Activated CD4-positive, alpha-beta T cell treated with anti-CD3 and anti-CD28 coated beads, Interleukin-2, amount 50 U/mL, for 4 hours (primary cell): ENCODE data around the gene CORO1C.

Experiments
- DNase-seq, 2 experiments: peaks; one replicate each; pipeline ENCODE4 v3.0.0-alpha.2; 2020

Gene CORO1C

DNA sequence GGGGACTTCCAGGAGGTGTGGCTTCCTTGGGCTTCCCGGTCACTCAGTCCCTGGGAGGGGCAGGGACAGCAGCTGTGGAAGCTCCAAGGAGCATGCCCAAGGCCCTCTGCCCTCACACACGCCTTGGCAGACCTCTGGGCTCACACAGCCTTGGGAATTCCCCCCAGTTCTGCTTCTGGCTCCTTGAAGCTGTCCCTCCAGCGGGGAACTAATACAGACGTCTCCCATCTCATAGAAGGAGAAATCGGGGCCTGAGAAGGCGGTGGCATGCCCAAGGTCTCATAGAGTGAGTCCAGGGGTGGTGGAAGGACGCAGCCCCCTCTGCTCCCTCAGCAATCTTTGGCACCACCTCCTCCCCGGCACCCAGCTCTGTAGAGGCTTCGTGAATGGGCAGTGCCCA is 117.8 kb downstream of the CORO1C start:
- no peak for DNase-seq

DNA sequence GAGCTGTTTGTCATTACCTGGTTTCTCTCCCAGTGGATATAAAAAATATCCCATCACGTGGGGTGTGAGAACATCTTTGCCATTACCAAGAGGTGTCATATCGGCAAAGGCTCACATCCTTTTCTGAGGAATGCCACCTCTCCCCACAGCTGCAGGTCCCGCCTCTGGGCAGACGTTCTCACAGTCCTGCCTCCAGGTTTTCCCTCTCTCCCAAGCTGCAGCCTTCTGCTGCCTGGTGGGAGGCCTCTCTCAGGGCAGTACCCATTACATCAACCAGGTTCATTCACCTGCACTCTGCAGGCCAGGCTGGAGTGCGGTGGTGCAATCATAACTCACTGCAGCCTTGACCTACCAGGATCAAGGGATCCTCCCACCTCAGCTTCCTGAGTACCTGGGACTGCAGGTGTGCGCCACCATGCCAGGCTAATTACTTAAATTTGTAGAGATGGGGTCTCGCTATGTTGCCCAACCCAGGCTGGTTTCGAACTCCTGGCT is 118.5 kb downstream of the CORO1C start:
- DNase-seq = no peak

DNA sequence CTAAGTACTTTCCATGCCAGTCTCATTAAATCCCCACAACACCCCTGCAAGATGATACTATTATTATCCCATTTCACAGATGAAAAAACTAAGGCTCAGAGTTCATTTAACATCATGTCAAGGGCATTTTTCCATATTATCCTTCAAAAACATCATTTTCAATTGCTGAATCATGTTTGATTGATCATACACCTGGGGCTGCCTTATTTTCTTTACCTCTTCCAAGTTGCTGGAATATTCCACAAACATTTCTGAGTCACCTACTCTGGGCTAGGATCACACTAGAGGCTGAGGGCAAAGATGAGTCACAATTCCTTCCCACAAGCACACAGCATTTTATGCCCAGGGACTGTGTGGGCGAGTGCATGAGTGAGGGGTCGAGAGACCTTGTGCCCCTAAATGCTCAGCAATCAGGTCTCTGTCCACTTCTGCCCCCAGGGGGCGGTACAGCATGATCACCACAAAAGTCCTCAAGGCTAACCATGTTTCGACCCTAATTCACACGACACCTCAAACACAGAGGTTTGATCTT is 119.4 kb downstream of the CORO1C start:
- DNase-seq = peak; percentile 52 to 57

DNA sequence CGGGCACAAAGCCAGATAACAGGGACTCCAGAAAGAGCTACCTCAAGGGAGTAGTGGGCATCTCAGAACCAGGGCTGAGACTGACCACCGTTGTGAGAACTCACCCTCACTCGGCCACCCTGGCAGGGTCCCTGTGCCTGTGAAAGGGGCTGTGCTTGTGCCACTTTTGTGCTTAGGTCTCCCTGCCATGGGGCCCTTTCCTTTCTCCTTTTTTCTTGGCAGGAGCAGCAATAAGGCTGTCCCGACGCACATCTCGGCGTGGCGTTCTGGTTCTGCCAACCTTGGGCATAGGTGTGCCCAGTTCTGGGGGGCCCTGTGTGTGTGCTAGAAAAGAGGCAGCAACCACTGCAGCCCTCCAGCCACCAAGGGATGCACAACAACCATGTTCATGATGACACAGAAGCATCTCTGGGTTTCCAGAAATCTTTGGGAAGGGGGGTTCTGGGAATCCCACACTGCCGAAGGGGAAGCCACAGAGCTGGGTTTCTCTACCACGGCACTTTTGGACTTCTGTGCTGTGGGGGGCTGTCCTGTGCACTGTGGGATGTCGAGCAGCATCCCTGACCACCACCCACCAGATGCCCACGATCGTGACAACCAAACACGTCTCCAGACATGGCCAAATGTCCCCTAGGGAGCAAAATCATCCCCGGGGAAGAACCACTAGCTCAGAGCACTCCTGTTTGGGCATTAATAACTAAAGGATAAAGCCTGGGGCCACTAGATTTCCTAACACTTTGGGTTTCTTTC is 120.3 kb downstream of the CORO1C start:
- DNase-seq = no peak

DNA sequence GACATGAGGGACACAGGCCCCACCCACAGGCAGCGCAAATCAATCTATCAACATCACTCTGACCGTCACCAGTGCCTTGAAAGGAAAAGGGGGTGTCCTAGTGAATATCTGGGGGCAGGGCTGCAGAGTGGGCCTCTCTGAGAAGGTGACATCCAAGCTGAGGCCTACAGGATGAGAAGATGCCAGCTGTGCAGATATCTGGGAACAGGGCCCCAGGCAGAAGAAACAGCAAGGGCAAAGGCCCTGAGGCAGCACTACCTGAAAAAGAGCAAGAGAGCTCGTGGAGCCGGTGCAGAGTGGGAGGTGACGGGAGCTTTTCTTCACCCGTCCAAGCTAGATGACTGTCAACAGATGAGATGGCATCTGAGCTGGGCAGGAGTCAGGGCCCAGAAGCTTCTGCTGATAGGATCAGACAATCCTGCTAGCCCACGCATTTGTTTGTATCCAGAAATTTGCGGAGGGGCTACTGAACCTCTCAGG is 120.9 kb downstream of the CORO1C start:
- no peak for DNase-seq

DNA sequence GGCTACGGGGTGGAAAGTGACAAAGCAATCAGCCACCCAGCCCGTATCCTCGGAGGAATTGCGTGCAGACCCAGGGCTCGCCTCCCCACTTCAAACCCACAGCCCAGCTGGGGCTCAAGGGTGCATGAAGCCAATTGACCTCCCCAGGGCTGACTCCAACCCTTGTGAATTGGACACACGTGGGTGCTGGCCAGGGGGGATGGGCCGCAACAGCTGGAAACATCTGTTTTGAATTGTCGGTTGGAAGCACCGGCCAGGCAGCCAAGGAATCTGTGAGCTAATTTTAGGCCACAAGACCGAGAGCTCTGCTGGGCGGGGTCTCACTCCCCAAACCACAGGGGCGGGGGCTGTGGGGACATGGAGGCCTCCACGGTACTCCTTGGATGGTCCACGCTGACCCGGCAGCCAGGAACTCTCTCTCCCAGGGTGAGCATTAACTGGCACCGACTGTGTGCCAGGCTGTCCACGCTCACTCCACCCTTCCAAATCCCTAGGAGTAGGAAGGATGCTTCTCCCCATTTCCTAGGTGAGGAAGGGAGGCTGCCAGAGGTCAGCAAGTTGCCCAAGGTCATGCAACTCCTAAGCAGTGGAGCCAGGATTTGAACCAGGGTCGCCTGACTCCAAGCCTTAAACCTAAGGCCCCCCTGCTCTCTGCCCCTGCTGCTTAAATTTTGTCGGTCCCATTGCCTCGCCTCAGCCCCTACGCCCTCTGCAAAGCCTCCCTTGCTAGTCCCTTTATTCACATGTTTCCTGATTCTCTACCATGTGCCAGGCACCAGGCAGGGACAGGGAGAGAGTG is 121.6 kb downstream of the CORO1C start:
- no peak for DNase-seq

DNA sequence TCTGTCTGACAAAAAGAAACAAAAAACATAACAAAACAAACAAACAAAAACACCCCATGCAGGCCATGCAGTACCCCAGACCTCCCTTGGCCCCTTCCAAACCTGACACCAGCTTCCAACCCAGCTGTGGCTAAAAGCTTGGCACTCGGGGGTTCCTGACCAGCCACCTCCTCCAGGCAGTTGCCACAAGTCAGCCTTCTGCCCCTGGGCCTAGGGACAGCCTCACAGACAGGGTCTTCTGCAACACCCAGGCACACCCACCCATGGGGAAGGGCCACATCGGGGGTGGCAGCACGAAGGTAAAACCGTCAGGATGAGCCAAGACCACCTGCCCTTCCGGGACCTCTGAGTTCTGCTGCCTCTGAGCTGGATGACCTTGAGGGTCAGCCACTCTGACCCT is 122.7 kb downstream of the CORO1C start:
- no peak for DNase-seq

DNA sequence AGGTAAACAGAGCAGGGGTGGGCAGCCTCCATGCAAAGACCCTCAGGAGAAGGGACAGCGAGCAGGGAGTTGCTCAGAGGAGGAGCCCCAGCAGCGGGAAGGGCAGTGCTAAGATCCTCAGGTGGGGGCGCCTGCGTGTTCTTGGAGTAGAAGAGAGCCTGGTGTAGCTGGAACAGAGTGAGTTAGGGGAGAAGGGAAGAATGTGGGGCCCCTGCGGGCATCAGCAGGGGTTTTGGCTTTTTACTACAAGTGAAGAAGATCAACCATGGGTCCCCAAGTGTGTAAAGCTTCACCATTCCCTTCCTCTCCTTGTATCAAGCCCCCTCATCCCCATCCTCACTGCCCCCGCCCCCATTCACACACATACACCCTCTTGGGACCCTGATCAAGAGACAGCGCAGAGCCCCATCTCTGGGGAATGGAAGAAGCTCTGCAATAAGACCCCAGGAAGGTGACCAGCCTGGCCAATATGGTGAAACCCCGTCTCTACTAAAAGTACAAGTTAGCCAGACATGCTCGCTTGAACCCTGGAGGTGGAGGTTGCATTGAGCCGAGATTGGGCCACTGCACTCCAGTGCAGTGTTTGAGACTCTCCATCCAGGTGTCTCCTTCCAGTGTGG is 123.2 kb downstream of the CORO1C start:
- DNase-seq = no peak

DNA sequence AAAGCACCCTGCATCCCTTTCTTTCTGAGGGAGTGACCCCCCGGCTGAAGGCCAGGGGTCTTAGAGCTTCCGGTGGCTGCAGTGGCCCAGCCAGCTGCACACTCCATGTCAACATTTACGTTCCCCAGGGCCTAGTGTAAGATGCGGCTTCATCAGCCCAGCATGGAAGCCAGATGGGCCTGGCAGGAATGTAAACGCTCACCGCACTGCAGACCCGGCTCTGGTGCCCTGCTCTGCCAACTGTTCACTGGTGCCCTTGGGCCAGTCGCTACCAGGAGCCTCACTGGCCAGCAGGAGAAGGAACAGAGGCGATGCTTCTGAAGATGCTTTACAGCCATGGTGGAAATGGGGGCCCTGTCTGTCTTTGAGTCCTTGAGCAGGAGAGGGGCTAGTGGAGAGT is 124.8 kb downstream of the CORO1C start:
- no peak for DNase-seq

DNA sequence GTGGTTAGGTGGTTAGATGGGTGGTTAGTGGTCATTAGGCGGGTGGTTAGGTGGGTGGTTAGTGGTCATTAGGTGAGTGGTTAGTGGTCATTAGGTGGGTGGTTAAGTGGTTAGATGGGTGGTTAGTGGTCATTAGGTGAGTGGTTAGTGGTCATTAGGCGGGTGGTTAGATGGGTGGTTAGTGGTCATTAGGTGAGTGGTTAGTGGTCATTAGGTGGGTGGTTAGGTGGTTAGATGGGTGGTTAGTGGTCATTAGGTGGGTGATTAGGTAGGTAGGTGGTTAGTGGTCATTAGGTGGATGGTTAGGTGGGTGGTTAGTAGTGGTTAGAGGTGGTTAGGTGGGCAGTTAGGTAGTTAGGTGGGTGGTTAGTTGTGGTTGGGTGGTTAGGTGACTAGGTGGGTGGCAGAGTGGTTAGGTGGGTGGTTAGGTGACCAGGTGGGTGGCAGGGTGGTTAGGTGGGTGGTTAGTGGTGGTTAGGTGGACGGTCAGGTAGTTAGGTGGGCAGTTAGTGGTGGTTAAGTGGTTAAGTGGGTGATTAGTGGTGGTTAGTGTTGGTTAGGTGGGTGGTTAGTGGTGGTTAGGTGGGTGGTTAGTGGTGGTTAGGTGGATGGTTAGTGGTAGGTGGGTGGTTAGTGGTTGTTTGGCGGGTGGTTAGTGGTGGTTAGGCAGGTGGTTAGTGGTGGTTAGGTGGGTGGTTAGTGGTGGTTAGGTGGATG is 125.5 kb downstream of the CORO1C start:
- no peak for DNase-seq

DNA sequence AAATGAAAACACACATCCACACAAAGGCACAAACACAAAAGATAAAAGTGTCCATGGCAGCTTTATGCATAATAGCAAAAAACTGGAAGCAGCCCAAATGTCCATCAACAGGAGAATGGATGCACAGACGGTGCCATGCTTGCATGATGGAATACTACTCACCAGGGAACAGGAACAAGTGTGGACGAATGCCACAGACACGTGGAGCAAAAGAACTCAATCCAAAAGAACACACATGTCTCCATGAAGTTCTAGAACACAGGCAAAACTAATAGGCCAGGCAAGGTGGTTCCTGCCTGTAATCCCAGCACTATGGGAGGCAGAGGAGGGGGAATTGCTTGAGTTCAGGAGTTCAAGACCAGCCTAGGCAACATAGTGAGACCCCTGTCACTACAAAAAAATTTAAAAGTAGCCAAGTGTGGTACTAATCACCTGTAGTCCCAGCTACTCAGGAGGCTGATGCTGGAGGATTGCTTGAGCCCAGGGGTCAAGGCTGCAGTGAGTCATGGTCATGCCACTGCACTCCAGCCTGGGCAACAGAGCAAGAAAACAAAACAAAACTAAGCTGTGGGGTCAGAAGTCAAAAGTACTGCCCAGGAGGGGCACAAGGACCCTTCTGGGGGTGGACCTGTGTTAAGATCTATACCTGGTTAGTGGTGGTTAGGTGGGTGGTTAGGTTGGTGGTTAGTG is 126.2 kb downstream of the CORO1C start:
- DNase-seq = no peak

DNA sequence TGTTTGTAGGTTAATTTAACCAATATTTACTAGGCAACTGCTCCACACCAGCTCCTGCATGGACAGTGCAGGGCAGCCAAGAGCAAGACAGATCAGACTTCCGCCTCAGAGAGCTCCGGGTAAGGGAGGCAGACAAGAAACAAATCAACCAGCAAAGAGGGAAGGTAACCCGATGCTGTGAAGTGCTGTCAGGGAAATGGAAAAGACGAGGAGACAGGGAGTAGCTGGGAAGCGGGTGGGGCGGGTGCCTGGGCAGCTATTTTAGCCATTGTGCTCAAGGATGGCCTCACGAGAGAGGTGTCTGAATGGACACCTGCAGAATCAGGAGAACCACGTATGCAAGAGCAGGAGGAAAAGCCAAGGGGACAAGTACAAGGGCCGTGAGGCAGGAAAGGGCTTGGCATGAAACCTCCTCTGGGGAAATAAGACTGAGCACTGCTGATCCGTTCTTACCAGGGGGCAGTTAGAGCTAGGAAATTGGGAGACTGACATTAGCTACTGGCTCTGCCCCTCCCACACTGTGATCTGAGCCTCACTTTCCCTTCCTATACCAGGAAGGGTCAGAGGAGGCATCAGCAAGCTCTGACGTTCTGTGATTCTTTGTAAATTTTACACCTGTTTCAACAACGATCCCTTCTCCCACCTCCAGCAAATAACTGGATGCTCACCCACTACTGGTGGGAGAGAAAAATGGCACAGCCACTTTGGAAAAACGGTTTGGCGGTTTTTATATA is 126.9 kb downstream of the CORO1C start:
- no peak for DNase-seq

DNA sequence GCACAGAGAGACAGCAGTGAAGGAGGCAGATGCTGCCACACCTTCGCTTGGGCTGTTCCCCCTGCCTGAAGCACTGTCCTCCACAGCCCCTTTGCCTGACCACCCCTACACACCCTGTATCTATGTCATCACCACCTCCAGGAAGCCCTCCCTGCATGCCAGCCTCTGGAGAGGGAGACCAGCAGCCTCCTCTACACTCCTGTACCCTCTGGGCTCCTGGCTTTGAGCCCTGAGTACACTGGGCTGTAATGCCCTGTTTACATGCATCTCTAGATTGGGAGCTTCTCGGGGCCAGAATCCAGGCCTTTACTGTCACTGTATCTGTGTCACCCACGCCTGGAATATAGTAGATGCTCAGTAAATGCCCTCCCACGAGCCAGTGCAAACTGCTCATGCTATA is 127.6 kb downstream of the CORO1C start:
- DNase-seq = no peak

DNA sequence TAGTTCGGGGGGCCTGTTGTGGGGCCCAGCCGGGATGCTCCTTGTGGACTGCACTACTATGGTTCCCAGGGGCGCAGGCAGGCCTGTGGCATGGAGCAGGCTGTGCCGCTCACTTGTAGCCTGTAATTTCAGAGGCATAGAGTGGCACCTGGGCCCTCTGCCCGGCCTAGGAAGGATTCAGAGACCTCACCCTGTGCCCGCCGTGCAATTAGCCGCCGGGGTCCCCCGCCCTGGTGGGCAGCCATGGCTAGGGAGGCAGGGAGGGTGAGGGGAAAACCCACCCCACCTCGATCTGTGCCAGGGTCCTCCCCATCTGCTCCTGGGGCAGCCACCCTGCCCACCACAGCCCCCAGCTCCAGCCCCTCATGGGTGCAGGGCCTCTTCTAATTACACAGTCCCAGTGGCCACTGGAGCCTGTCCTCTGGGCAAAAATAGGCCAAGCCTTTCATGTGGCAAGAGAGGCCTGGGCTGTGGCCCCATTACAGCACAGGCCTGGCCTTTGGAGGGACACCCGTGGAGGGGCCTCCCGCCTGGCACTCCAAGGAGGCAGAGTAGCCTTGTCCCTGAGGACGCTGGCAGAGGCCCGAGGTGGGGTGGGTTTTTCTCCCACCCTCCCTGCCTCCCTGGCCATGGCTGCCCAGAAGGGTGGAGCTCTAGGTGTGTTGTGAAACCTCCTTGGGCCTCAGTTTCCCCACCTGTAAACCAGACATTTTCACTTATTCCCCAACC is 128.2 kb downstream of the CORO1C start:
- no peak for DNase-seq

DNA sequence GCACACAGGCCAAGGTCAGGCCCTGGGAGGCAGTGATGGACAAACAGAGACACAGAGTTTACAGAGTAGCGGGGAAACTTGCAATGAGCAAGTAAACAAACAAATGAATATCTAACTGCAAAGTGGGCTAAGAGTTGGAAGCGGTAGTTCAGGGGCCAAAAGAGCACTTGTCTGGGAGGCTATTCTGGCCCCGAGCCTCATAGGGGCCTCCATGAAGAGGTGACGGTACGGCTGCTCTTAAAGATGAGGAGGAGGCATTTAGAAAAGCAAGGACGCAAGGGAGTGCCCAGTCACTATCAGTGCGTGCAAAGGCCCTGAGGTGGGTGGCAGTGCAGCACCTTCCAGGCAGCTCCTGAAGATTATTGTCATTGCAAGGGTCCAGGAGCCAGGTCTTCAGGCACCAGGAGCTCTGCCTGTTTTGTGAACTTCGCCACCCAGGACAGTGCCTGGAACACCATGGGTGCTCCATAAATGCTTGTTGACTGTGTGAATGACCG is 129.1 kb downstream of the CORO1C start:
- no peak for DNase-seq

DNA sequence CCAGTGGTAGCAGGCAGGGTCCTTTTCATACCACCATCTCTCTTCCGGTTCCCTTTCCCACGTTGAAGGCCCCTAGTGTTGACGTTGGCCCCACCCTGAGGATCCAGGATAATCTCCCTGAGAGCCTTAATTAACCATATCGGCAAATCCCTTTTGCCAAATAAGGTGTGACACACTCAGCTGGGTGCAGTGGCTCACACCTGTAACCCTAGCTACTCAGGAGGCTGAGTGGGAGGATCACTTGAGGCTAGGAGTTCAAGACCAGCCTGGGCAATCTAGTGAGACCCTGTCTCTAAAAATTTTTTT is 130.7 kb downstream of the CORO1C start:
- no peak for DNase-seq

DNA sequence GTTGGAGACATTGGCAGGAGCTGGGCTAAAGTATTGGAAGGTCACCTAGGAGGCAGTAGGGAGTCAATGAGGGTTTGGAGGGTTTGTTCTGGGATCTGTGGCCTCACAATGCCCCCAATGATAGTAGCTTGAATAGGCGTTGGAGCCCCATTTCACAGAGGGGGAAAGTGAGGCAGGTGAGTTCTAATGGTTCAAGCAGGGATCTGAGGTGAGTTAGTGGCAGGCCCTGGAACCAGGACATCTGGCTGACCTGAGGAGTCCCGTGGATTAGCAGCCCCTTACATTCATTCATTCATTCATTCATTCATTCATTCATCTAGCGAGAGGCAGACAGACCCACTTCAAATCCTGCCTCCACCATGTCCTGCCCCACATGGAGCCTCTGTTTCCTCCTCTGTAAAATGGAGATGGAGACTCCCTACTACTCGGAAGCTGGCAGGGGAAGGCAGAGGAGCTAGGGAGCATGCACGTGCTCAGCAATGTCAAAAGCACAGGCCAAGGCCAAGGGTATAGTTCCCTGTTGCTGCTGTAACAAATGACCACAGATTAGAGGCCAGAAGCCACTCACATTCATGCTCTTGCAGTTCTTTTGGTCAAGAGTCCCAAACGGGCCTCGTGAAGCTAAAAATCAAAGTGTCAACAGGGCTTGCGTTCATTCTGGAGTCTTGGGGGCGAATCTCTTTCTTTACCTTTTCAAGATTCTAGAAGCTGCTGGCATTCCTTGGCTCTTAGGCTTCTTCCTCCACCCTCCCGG is 131.2 kb downstream of the CORO1C start:
- no peak for DNase-seq

DNA sequence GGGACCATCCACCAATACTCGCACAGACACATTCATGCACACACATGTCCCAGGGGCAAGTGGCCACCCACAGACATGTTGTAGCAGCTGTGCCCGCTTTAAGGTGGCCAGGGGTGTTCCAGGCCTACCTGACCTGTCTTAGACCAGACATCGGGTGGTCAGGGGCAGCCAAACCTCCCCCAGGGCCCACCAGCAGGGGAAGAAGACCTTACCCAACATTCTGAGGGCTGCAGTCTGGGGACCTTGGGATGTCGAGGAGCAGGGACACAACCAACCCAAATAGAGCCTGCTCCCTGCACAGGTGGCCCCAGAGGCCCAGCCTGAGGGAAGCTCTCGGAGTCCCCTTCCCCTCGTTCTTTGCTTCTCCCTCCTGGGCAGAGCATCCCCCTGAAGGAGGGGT is 131.8 kb downstream of the CORO1C start:
- no peak for DNase-seq

DNA sequence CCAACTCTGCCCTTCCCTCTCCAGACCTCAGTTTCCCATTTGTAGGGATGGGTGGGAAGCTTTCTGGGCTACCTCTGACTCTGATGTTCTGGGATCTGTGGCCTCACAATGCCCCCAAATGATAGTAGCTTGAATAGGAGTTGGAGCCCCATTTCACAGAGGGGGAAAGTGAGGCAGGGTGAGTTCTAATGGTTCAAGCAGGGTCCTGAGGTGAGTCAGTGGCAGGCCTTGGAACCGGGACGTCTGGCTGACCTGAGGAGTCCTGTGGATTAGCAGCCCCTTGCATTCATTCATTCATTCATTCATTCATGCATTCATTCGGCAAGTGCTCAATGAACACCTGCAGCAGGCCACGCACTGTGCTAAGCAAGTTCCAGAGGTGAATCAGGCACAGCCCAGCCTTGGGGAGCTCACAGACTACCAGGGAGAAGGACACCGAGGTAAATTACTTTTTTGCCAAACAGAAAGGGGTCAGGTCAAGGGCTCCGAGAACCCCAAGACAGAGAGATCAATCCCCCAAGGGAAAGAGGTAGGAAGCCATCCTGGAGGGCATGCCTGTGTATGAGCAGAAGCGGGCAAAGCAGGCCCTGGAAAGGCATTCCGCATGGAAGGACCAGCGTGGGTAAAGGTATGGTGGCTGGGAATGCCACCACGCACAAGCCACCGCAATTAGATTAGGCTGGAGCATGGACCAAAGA is 132.6 kb downstream of the CORO1C start:
- DNase-seq = no peak
